HepG2 (cell line): ENCODE data around the gene B3GALT5. TPM values are rescaled to one million over a fixed set of nuclear protein-coding genes. Genes with fewer than 3 reads are reported as not detected.

Experiments
- ATAC-seq: fragments of 200-7000 bp; cut with Tn5 transposase; 3 replicates; pipeline ENCODE4 v1.9.1; 2020; ENCODE audit warnings: mild to moderate bottlenecking, moderate library complexity
- BruUV-seq: library from RNA; stranded (reverse); fragments of 400-500 nt; replicated peaks from 2 replicates; lab custom pipeline; 2021; lab: Mats Ljungman, UMichigan
- CTCF ChIA-PET: fragments of 300-600 bp; formaldehyde crosslinking; extraction: SDS; loops from one replicate; lab custom pipeline; 2021; ENCODE audit warnings: low total read pairs, inconsistent platforms, low intra/inter-chr PET ratio; lab: Yijun Ruan, JAX
- POLR2A ChIA-PET: fragments of 350-600 bp; sonication (Branson Sonifier 250); formaldehyde crosslinking; loops from one replicate; lab custom pipeline; 2020; ENCODE audit warnings: antibody characterized with exemption, inconsistent platforms; lab: Yijun Ruan, JAX
- DNase-seq: peaks from one replicate; pipeline ENCODE4 v3.0.0-alpha.2; 2015; ENCODE audit warnings: low spot score
- FAIRE-seq: peaks from 3 replicates; lab custom pipeline; 2011; peaks lifted over from hg19 to GRCh38; lab: Jason Lieb, UNC
- H2AFZ ChIP-seq: one replicate; pipeline ENCODE4 v1.6.1; 2011; ENCODE audit warnings: low read length, inconsistent platforms
- H3K27ac ChIP-seq: fragments of 300-600 bp; 3 replicates; pipeline ENCODE4 v1.8.0; 2011; ENCODE audit warnings: mixed run types, mild to moderate bottlenecking, mixed read lengths, low read length, inconsistent platforms; ENCODE audit not compliant: insufficient read depth; ENCODE audit errors: extremely low read length
- H3K27me3 ChIP-seq, 2 experiments: fragments of 200-600 bp in 1 of 2; 2 replicates in 1 of 2; 3 replicates in 1 of 2; pipeline versions ENCODE4 v1.6.0 to v1.8.0; 2011; ENCODE audit warnings: low read length in 2 of 2, mild to moderate bottlenecking in 2 of 2, moderate library complexity in 2 of 2, inconsistent platforms in 1 of 2; ENCODE audit not compliant: insufficient read depth in 2 of 2, control insufficient read depth in 1 of 2
- H3K36me3 ChIP-seq, 2 experiments: fragments of 200-600 bp in 1 of 2; replicated peaks in 1 of 2; 2 replicates in 1 of 2; 3 replicates in 1 of 2; pipeline versions ENCODE4 v1.5.1 to v1.8.0; 2011; ENCODE audit warnings: low read length in 2 of 2, inconsistent platforms in 1 of 2; ENCODE audit not compliant: insufficient read depth in 2 of 2, control insufficient read depth in 1 of 2
- H3K4me1 ChIP-seq: 2 replicates; pipeline ENCODE4 v1.5.1; 2012; ENCODE audit warnings: low read length, inconsistent platforms; ENCODE audit not compliant: insufficient read depth
- H3K4me2 ChIP-seq: 2 replicates; pipeline ENCODE4 v1.6.0; 2011; ENCODE audit warnings: low read depth, low read length, inconsistent platforms
- H3K4me3 ChIP-seq, 3 experiments: fragments of 200-600 bp in 1 of 3; sonication (generic), shearing (Covaris generic) in 1 of 3; replicated peaks in 1 of 3; 2 replicates each; pipeline ENCODE4 v1.5.1; 2011 to 2016; ENCODE audit warnings: low read length in 3 of 3, inconsistent platforms in 2 of 3, low read depth in 2 of 3, mild to moderate bottlenecking in 2 of 3, control low read depth in 1 of 3, mixed read lengths in 1 of 3; ENCODE audit not compliant: insufficient read depth in 1 of 3
- H3K79me2 ChIP-seq: one replicate; pipeline ENCODE4 v1.6.1; 2011; ENCODE audit warnings: low read length, inconsistent platforms; ENCODE audit not compliant: insufficient read depth
- H3K9ac ChIP-seq: 2 replicates; pipeline ENCODE4 v1.6.0; 2011; ENCODE audit warnings: mild to moderate bottlenecking, low read depth, low read length, inconsistent platforms; ENCODE audit not compliant: insufficient read depth
- H3K9me3 ChIP-seq: 2 replicates; pipeline ENCODE4 v1.5.1; 2012; ENCODE audit warnings: mild to moderate bottlenecking, low read length
- H4K20me1 ChIP-seq: 2 replicates; pipeline ENCODE4 v1.6.0; 2011; ENCODE audit warnings: inconsistent platforms, mild to moderate bottlenecking, low read length, moderate library complexity; ENCODE audit not compliant: insufficient read depth
- GATA4 ChIP-seq: sonication (generic); IDR thresholded peaks from 2 replicates; pipeline ENCODE4 v1.6.1; 2016; ENCODE audit warnings: antibody characterized with exemption, low read depth, borderline replicate concordance
- JUN ChIP-seq: sonication (generic); formaldehyde crosslinking; IDR thresholded peaks from 2 replicates; pipeline ENCODE4 v1.4.0; 2020; ENCODE audit warnings: mild to moderate bottlenecking, missing genetic modification reagents
- MXI1 ChIP-seq: IDR thresholded peaks from 3 replicates; pipeline ENCODE4 v1.6.1; 2012; ENCODE audit warnings: low read depth, low read length, inconsistent platforms, borderline replicate concordance
- PTBP1 ChIP-seq: fragments of 200-400 bp; formaldehyde crosslinking; IDR thresholded peaks from 2 replicates; pipeline ENCODE4 v1.6.1; 2018; ENCODE audit warnings: low read length, low read depth; ENCODE audit not compliant: poor library complexity, severe bottlenecking
- SNAPC4 ChIP-seq: sonication (generic); formaldehyde crosslinking; IDR thresholded peaks from 2 replicates; pipeline ENCODE4 v1.4.0; 2020; ENCODE audit warnings: mild to moderate bottlenecking, missing genetic modification reagents
- THYN1 ChIP-seq: sonication (generic); formaldehyde crosslinking; IDR thresholded peaks from 2 replicates; pipeline ENCODE4 v1.8.1; 2023; ENCODE audit warnings: low read depth, mild to moderate bottlenecking, moderate library complexity, missing genetic modification reagents, borderline replicate concordance
- ZNF773 ChIP-seq: sonication (generic); formaldehyde crosslinking; IDR thresholded peaks from 2 replicates; pipeline ENCODE4 v1.4.0; 2020; ENCODE audit warnings: missing genetic modification reagents, borderline replicate concordance
- WGBS: methylation state at CpG from one replicate; pipeline ENCODE4 v1.1.6; 2017; ENCODE audit warnings: low lambda C conversion rate; 5-methylcytosine and 5-hydroxymethylcytosine counted together
- in situ Hi-C: cut with HindIII; loops from 2 replicates; pipeline ENCODE4 v1.10.0; 2017; ENCODE audit warnings: low pct_unique_long_range_greater_than_20kb; ENCODE audit not compliant: extremely low pct_ligation_motif_present
- intact Hi-C: fragments of 100-400 bp; cut with micrococcal nuclease; formaldehyde crosslinking; loops from one replicate; pipeline ENCODE4 v1.10.0; 2022; ENCODE audit not compliant: unreplicated experiment
- polyA plus RNA-seq, 8 experiments: library from polyadenylated mRNA; depleted of rRNA in 3 of 8; stranded (reverse) in 7 of 8; unstranded in 1 of 8; fragments of >200 nt; fragmentation: Illumina TruSeq in 4 of 8; extraction: Trizol in 4 of 8; gene quantifications; 2 replicates each; pipeline versions ENCODE4 v1.2.1 to v1.2.3, GENCODE V29; 2011 to 2016; ENCODE audit warnings: low read depth in 4 of 8, missing spikeins in 1 of 8, mixed read lengths in 1 of 8; ENCODE audit not compliant: insufficient read depth in 1 of 8
- total RNA-seq, 5 experiments: library from RNA; depleted of rRNA; stranded (reverse); fragments of >200 nt; fragmentation: Illumina TruSeq; extraction: Trizol; gene quantifications; 2 replicates each; pipeline ENCODE4 v1.2.3, GENCODE V29; 2016; ENCODE audit warnings: low read depth in 1 of 5
- TF ChIP-seq, protein P1 (sequence below): sonication (generic); formaldehyde crosslinking; IDR thresholded peaks from 2 replicates; pipeline ENCODE4 v1.4.0; 2020; ENCODE audit warnings: missing genetic modification reagents
- TF ChIP-seq, protein P2 (sequence below): sonication (generic); formaldehyde crosslinking; IDR thresholded peaks from 2 replicates; pipeline ENCODE4 v1.4.0; 2020; ENCODE audit warnings: missing genetic modification reagents, borderline replicate concordance
- TF ChIP-seq, protein P3 (sequence below): fragments of 450-650 bp; IDR thresholded peaks from 2 replicates; pipeline ENCODE4 v1.6.1; 2017; ENCODE audit warnings: mild to moderate bottlenecking

Gene B3GALT5
- total and polyA plus RNA-seq, 2 of the 13 experiments (the other 11 are each of a cell fraction or from before 2014, with no cell fraction given), result 0.02 to 0.03 TPM

DNA sequence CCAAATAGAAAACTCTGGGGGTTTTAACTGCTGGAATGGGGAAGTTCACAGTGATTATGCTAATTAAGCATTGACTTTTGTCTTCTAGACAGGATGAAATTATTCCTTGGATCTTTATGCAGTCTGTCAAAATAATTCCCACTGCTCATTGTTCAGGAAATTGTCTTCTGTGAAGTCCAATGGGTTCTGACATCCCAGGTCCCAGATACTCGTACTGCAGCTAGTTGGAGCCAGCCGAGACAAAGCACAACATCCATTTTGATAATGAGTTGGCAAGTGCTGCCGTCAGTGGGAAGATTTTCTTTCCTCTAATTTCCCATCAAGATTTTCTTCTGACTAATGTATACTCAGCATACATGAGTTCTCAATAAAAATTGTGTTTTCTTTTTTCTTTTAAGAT is 17.3 kb upstream of the B3GALT5 start:
- no peaks in the 10 kb centered on the region for H3K9me3 ChIP-seq
- no peak overlapping the region for H3K4me3 ChIP-seq
- POLR2A ChIA-PET, result no interaction called here
- no peak overlapping the region for H3K27ac ChIP-seq
- H4K20me1 ChIP-seq, result no peaks in the 10 kb centered on the region
- DNase-seq (no peak), ATAC-seq (no peak), FAIRE-seq (no peak)
- H3K9ac ChIP-seq, result no peak overlapping the region
- no peak overlapping the region for H3K4me2 ChIP-seq
- in situ Hi-C loops, result no loop called here
- no peaks in the 10 kb centered on the region for H3K4me1 ChIP-seq
- WGBS, result 26% methylated on average over 3 of the region's 3 CpGs
- H3K79me2 ChIP-seq, result no peaks in the 10 kb centered on the region
- no peak overlapping the region for H2AFZ ChIP-seq
- H3K36me3 ChIP-seq, result no peaks in the 10 kb centered on the region
- no TSS peak for BruUV-seq
- intact Hi-C loops, result no loop called here
- peaks cover 0 to 3% of the 10 kb centered on the region in 2 experiments; a peak in 1 of 5 replicates for H3K27me3 ChIP-seq
- CTCF ChIA-PET, result no interaction called here
- TF ChIP-seq PTBP1, result no peak
- no peak for TF ChIP-seq JUN (CRISPR knock-in tag)
- TF ChIP-seq, protein P1, sequence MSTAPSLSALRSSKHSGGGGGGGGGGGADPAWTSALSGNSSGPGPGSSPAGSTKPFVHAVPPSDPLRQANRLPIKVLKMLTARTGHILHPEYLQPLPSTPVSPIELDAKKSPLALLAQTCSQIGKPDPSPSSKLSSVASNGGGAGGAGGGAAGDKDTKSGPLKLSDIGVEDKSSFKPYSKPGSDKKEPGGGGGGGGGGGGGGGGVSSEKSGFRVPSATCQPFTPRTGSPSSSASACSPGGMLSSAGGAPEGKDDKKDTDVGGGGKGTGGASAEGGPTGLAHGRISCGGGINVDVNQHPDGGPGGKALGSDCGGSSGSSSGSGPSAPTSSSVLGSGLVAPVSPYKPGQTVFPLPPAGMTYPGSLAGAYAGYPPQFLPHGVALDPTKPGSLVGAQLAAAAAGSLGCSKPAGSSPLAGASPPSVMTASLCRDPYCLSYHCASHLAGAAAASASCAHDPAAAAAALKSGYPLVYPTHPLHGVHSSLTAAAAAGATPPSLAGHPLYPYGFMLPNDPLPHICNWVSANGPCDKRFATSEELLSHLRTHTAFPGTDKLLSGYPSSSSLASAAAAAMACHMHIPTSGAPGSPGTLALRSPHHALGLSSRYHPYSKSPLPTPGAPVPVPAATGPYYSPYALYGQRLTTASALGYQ (CRISPR knock-in tag), result no peak
- no peak for TF ChIP-seq SNAPC4 (CRISPR knock-in tag)
- TF ChIP-seq, protein P2, sequence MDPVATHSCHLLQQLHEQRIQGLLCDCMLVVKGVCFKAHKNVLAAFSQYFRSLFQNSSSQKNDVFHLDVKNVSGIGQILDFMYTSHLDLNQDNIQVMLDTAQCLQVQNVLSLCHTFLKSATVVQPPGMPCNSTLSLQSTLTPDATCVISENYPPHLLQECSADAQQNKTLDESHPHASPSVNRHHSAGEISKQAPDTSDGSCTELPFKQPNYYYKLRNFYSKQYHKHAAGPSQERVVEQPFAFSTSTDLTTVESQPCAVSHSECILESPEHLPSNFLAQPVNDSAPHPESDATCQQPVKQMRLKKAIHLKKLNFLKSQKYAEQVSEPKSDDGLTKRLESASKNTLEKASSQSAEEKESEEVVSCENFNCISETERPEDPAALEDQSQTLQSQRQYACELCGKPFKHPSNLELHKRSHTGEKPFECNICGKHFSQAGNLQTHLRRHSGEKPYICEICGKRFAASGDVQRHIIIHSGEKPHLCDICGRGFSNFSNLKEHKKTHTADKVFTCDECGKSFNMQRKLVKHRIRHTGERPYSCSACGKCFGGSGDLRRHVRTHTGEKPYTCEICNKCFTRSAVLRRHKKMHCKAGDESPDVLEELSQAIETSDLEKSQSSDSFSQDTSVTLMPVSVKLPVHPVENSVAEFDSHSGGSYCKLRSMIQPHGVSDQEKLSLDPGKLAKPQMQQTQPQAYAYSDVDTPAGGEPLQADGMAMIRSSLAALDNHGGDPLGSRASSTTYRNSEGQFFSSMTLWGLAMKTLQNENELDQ (CRISPR knock-in tag), result no peak
- TF ChIP-seq GATA4, result no peak
- TF ChIP-seq, protein P3, sequence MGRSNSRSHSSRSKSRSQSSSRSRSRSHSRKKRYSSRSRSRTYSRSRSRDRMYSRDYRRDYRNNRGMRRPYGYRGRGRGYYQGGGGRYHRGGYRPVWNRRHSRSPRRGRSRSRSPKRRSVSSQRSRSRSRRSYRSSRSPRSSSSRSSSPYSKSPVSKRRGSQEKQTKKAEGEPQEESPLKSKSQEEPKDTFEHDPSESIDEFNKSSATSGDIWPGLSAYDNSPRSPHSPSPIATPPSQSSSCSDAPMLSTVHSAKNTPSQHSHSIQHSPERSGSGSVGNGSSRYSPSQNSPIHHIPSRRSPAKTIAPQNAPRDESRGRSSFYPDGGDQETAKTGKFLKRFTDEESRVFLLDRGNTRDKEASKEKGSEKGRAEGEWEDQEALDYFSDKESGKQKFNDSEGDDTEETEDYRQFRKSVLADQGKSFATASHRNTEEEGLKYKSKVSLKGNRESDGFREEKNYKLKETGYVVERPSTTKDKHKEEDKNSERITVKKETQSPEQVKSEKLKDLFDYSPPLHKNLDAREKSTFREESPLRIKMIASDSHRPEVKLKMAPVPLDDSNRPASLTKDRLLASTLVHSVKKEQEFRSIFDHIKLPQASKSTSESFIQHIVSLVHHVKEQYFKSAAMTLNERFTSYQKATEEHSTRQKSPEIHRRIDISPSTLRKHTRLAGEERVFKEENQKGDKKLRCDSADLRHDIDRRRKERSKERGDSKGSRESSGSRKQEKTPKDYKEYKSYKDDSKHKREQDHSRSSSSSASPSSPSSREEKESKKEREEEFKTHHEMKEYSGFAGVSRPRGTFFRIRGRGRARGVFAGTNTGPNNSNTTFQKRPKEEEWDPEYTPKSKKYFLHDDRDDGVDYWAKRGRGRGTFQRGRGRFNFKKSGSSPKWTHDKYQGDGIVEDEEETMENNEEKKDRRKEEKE, result no peak
- TF ChIP-seq THYN1, result no peak
- no peak for TF ChIP-seq MXI1
- TF ChIP-seq ZNF773 (CRISPR knock-in tag), result no peak
